Subcutaneous adipose tissue (tissue), 4 donors: ENCODE results near the gene ST8SIA1. TPM values are rescaled to one million over a fixed set of nuclear protein-coding genes. Genes with fewer than 3 reads are reported as not detected.

Experiments used
- CTCF ChIP-seq: fragments of 450-650 bp; IDR thresholded peaks from one replicate; pipeline ENCODE4 v1.5.1; 2016; ENCODE audit warnings: low read depth, mild to moderate bottlenecking, control low read depth, antibody characterized with exemption, moderate library complexity
- total RNA-seq, 4 donors: library from RNA; depleted of rRNA; stranded (reverse); fragments of >200 nt; gene quantifications; one replicate each; pipeline ENCODE4 v1.1.0, GENCODE V29; 2016

Gene ST8SIA1
- total RNA-seq, 4 donors from 2014 or later: 0.44 to 2.0 (median 0.98) TPM

- TF ChIP-seq CTCF: no peak
Observed at GRCh38 chr12:22206111-22206728, 128.3 kb downstream of the ST8SIA1 start.

GRCh38 chr12:22204391-22204790 is 130.1 kb downstream of the ST8SIA1 start:
- TF ChIP-seq CTCF: no peak

GRCh38 chr12:22202847-22203246 is 131.7 kb downstream of the ST8SIA1 start:
- no peak for TF ChIP-seq CTCF

GRCh38 chr12:22201101-22201500 is 133.4 kb downstream of the ST8SIA1 start:
- TF ChIP-seq CTCF: no peak

GRCh38 chr12:22196236-22196635 is 138.3 kb downstream of the ST8SIA1 start:
- no peak for TF ChIP-seq CTCF

- TF ChIP-seq CTCF: no peak
Observed at GRCh38 chr12:22190969-22191368, 143.5 kb downstream of the ST8SIA1 start.

GRCh38 chr12:22188431-22188830 is 146.1 kb downstream of the ST8SIA1 start:
- no peak for TF ChIP-seq CTCF
